ENCODE data around the gene CGNL1.

DNA sequence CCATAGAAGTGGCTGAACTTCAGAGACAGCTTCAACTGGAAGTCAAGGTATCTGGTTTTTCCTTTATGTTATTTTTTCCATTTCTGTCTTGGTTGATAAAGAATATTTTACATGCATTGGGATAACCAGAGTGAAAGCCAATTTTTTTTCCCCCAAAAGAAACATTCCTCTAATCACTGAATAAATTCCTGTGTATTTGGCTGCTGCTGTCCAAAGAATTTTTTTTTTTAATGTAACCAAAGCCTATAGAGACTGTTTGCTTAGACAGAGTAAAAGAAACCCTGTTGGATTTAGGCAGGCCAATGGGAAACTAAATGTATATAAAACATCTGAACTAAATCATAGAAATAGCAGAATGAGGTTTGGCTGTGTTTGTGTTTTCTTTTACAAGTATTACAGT lies 75.2 kb downstream of the CGNL1 start:
- TF ChIP-seq, protein P1, sequence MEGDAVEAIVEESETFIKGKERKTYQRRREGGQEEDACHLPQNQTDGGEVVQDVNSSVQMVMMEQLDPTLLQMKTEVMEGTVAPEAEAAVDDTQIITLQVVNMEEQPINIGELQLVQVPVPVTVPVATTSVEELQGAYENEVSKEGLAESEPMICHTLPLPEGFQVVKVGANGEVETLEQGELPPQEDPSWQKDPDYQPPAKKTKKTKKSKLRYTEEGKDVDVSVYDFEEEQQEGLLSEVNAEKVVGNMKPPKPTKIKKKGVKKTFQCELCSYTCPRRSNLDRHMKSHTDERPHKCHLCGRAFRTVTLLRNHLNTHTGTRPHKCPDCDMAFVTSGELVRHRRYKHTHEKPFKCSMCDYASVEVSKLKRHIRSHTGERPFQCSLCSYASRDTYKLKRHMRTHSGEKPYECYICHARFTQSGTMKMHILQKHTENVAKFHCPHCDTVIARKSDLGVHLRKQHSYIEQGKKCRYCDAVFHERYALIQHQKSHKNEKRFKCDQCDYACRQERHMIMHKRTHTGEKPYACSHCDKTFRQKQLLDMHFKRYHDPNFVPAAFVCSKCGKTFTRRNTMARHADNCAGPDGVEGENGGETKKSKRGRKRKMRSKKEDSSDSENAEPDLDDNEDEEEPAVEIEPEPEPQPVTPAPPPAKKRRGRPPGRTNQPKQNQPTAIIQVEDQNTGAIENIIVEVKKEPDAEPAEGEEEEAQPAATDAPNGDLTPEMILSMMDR (IDR thresholded peaks at IDR 0.05; ENCODE audit: low read length), result no peak
- TF ChIP-seq EZH2 (IDR thresholded peaks at IDR 0.05; ENCODE audit: borderline replicate concordance, low read length), result no peak
